Body of pancreas (tissue), 4 donors: ENCODE results near the gene SLCO1A2. TPM values are rescaled to one million over a fixed set of nuclear protein-coding genes. Genes with fewer than 3 reads are reported as not detected.

ENCODE experiments used
- ATAC-seq: fragments of 150-250 bp; one replicate; pipeline ENCODE4 v1.9.1; 2016
- DNase-seq, 4 donors: peaks; one replicate each; pipeline ENCODE4 v3.0.0-alpha.2; 2019
- H3K27ac ChIP-seq, 4 donors: fragments of 200-600 bp; sonication (generic); 1 replicate in 3 of 4; 2 replicates in 1 of 4; pipeline versions ENCODE4 v1.5.1 to v1.6.1; 2016 to 2019; ENCODE audit warnings: mild to moderate bottlenecking in 1 of 4, mixed read lengths in 1 of 4, moderate library complexity in 1 of 4
- H3K27me3 ChIP-seq, 2 donors: fragments of 200-600 bp; sonication (generic); one replicate each; pipeline ENCODE4 v1.6.0; 2016; ENCODE audit warnings: mild to moderate bottlenecking in 1 of 2
- H3K36me3 ChIP-seq, 2 donors: fragments of 200-600 bp; sonication (generic); replicated peaks in 1 of 2; 2 replicates each; pipeline ENCODE4 v1.5.1; 2016; ENCODE audit warnings: low read depth in 2 of 2; ENCODE audit not compliant: insufficient read depth in 1 of 2
- H3K4me1 ChIP-seq: fragments of 200-600 bp; sonication (generic); one replicate; pipeline ENCODE4 v1.6.0; 2016
- H3K4me3 ChIP-seq, 2 donors: fragments of 200-600 bp; sonication (generic); 1 replicate in 1 of 2; 2 replicates in 1 of 2; pipeline ENCODE4 v1.5.1; 2016 to 2019
- H3K9me3 ChIP-seq, 3 donors: fragments of 200-600 bp; sonication (generic); 1 replicate in 2 of 3; 2 replicates in 1 of 3; pipeline ENCODE4 v1.5.1; 2016
- CTCF ChIP-seq, 7 experiments: fragments of 450-650 bp in 4 of 7; fragments of 200-600 bp in 3 of 7; sonication (generic) in 3 of 7; IDR thresholded peaks; one replicate each; pipeline ENCODE4 v1.5.1; 2016 to 2019; ENCODE audit warnings: antibody characterized with exemption in 7 of 7
- POLR2A ChIP-seq, 3 donors: fragments of 450-650 bp; IDR thresholded peaks; one replicate each; pipeline ENCODE4 v1.6.1; 2016; ENCODE audit warnings: antibody characterized with exemption in 3 of 3, mild to moderate bottlenecking in 2 of 3
- WGBS, 2 donors: methylation state at CpG; one replicate each; pipeline ENCODE4 v1.1.5; 2017; 5-methylcytosine and 5-hydroxymethylcytosine counted together
- intact Hi-C: fragments of 100-400 bp; cut with DNase I; formaldehyde crosslinking; loops from one replicate; pipeline ENCODE4 v1.15.1; 2023
- total RNA-seq, 2 donors: library from RNA; depleted of rRNA; stranded (reverse); fragments of >200 nt; gene quantifications; one replicate each; pipeline ENCODE4 v1.1.0, GENCODE V29; 2016

Gene SLCO1A2
- total RNA-seq, 2 donors from 2014 or later: not detected

DNA sequence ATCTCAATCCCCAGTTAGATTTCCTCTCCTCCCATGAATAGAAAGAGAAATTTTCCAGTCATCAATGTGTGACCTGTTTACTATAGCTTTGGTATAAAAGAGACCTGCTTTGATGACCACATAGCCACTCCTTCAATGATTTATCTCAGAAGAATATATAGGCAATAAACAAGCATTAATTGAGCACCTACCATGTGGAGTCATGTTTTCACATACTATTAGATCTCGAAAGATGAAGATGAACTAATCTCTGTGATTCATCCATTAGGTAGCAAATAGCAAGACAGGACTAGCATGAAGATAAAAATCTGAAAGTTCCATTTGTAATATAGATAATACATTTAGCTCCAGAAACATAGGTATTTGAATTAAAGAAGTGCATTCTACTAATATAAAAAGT lies 40.5 kb downstream of the SLCO1A2 start:
- H3K9me3 ChIP-seq: no peaks in the 10 kb centered on the region

DNA sequence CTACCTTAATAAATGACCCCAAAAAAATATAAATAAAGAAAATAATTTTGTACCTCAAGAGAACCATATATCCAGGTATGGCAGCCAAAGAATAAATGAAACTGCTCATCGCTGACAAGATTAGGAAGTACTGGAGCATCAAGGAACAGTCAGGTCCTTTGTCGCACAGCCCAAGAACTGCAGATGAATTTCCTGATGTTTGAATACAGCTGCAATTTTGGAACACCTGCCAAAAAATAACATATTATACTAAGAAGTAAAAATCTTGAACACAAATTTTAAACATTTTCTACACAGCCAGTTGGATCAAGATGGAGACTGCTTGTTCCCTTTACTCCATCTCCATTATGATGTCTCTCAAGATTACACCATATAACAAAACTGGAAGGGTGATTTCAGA lies 42.6 kb downstream of the SLCO1A2 start:
- Histone ChIP-seq H3K27me3 (no peaks in the 10 kb centered on the region), H3K36me3 (no peaks in the 10 kb centered on the region), H3K9me3 (no peaks in the 10 kb centered on the region), H3K4me3 (no peak overlapping the region), H3K27ac (no peak overlapping the region), H3K4me1 (no peaks in the 10 kb centered on the region)
- TF ChIP-seq POLR2A (IDR thresholded peaks at IDR 0.05) (no peak), CTCF (IDR thresholded peaks at IDR 0.05) (no peak)
- intact Hi-C loops: no loop called here
- no peak for DNase-seq
- no peak for ATAC-seq
- WGBS, 2 donors: 93 to 95% methylated on average over 2 of the region's 2 CpGs

More for the DNA sequence above, 40.5 kb downstream of the SLCO1A2 start:
- no peak for DNase-seq
- Histone ChIP-seq H3K27ac (no peak overlapping the region), H3K36me3 (no peaks in the 10 kb centered on the region), H3K4me1 (no peaks in the 10 kb centered on the region), H3K4me3 (no peak overlapping the region), H3K27me3 (no peaks in the 10 kb centered on the region)
- TF ChIP-seq POLR2A (IDR thresholded peaks at IDR 0.05) (no peak), CTCF (IDR thresholded peaks at IDR 0.05) (no peak)
- ATAC-seq: no peak
- 44 to 66% methylated on average over 1 of the region's 1 CpG for WGBS, 2 donors
- intact Hi-C loops: no loop called here

GRCh38 chr12:21289698-21290097 lies 45.0 kb downstream of the SLCO1A2 start:
- ATAC-seq (no peak), DNase-seq (no peak)
- Histone ChIP-seq H3K27ac (no peak overlapping the region), H3K9me3 (no peaks in the 10 kb centered on the region), H3K27me3 (no peaks in the 10 kb centered on the region), H3K4me1 (no peaks in the 10 kb centered on the region), H3K4me3 (no peak overlapping the region), H3K36me3 (no peaks in the 10 kb centered on the region)
- intact Hi-C loops: no loop called here
- TF ChIP-seq POLR2A (IDR thresholded peaks at IDR 0.05) (no peak), CTCF (IDR thresholded peaks at IDR 0.05) (no peak)
- 44 to 59% methylated on average over 4 of the region's 4 CpGs for WGBS, 2 donors

DNA sequence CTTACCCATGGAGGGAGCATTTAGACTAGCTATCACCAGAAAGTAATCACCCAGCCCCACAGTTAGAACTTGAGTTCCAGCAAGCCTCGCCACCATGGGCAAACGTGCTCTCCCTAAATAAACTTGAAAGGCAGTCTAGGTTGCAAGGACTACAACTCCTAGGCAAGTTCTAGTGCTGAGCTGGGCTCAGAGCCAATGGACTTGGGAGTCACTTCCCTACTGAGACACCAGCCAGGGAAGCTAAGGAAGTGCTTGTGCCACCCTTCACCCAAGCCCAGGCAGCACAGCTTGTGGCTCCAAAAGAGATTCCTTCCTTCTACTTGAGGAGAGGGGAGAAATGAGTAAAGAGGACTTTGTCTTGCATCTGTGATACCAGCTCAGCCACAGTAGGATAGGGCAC lies 57.9 kb downstream of the SLCO1A2 start:
- H3K27ac ChIP-seq: no peak overlapping the region
- DNase-seq (no peak), ATAC-seq (no peak)
- no peaks in the 10 kb centered on the region for H3K36me3 ChIP-seq
- peaks cover 0 to 4% of the 10 kb centered on the region in 2 donors for H3K27me3 ChIP-seq
- intact Hi-C loops: no loop called here
- no peak for TF ChIP-seq POLR2A (IDR thresholded peaks at IDR 0.05)
- TF ChIP-seq CTCF (IDR thresholded peaks at IDR 0.05): no peak
- 71 to 78% methylated on average over 2 of the region's 2 CpGs for WGBS, 2 donors
- H3K9me3 ChIP-seq: no peaks in the 10 kb centered on the region
- no peaks in the 10 kb centered on the region for H3K4me1 ChIP-seq
- no peak overlapping the region for H3K4me3 ChIP-seq

GRCh38 chr12:21265932-21266331 lies 68.8 kb downstream of the SLCO1A2 start:
- no peaks in the 10 kb centered on the region for H3K9me3 ChIP-seq
- no peak for DNase-seq
- TF ChIP-seq CTCF (IDR thresholded peaks at IDR 0.05) (no peak), POLR2A (IDR thresholded peaks at IDR 0.05) (no peak)
- 28 to 33% methylated on average over 4 of the region's 4 CpGs for WGBS, 2 donors
- no peaks in the 10 kb centered on the region for H3K36me3 ChIP-seq
- H3K27ac ChIP-seq: no peak overlapping the region
- H3K27me3 ChIP-seq: no peaks in the 10 kb centered on the region
- intact Hi-C loops: no loop called here
- no peak overlapping the region for H3K4me3 ChIP-seq
- no peaks in the 10 kb centered on the region for H3K4me1 ChIP-seq
- ATAC-seq: no peak
